ENCODE data around the gene ZXDC.

The ZXDC gene

DNA sequence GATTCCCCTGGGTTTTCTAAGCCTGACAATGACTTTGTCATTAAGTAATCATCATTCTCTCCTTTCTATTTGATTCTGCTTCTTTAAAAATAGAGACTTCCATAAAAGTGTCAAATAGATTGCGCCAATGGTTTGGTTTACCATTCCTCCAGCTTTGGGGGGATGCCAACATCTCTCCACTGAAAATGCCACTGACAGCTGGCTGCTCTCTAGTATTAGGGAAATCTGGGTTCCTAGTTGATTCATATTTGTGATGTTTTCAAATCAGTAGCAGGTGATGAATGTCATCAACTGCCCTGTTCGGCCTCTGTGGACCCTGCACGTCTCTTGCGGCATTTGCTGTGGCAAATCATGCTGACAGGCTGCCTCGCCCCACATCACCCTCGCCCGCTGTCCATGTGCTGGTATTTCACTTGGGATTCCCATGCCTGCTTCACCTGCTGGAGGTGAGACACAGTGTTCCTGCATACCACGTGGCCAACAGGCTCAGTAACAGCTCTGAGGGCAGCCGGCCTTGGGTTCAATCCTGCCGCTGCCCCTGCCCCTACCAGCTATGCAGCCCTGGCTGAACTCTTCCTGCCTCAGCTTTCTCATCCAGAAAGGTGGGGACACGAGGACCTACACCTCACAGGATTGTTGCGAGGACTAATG is 28.1 kb downstream of the ZXDC start:
- H3K4me3 ChIP-seq (ENCODE audit: low read length): no peak overlapping the region
- no peaks in the 10 kb centered on the region for H3K9me2 ChIP-seq (replicated peaks; ENCODE audit: control insufficient read depth, low read length)
- TF ChIP-seq CTCF (IDR thresholded peaks at IDR 0.05; ENCODE audit: low read depth, low read length, poor library complexity, severe bottlenecking) (no peak), EZH2phosphoT487 (IDR thresholded peaks at IDR 0.05; ENCODE audit: borderline replicate concordance, low read length) (no peak)
- H3K4me2 ChIP-seq (ENCODE audit: low read length): no peak overlapping the region
- H3K4me1 ChIP-seq (ENCODE audit: control insufficient read depth, low read length): no peaks in the 10 kb centered on the region
- H3K27me3 ChIP-seq (ENCODE audit: control insufficient read depth, low read length): no peaks in the 10 kb centered on the region
- peaks cover 21% of the 10 kb centered on the region for H3K36me3 ChIP-seq (ENCODE audit: control insufficient read depth, low read length)
- no peak overlapping the region for H3K27ac ChIP-seq (ENCODE audit: low read depth, low read length)
- H3F3A ChIP-seq (ENCODE audit: control insufficient read depth, insufficient read depth): no peaks in the 10 kb centered on the region
- H3K79me2 ChIP-seq (ENCODE audit: control insufficient read depth, low read length): no peaks in the 10 kb centered on the region
- no peaks in the 10 kb centered on the region for H4K20me1 ChIP-seq (ENCODE audit: control insufficient read depth, insufficient read depth, low read depth, low read length)
- H3K9me3 ChIP-seq (ENCODE audit: control insufficient read depth, insufficient read depth, low read length): no peaks in the 10 kb centered on the region

DNA sequence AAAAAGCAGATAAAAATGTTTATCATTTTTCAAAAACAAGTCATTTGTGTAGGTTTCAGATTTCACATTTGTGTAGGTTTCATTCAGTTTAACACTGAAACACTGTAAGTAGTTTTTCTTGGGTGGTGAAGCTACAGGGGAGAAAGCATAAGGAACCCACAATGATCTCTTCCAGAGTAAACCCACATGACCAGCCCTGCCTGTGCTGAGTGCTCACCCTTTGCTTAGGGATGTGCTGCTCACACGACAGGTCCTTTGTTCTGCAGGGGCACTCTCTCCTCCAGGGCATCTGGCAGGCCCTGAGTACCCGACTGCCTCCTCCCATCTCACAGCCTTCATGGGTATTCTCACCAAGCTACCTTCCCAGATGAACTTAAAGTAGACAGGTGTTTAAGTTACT is 28.9 kb downstream of the ZXDC start:
- H3K4me1 ChIP-seq (ENCODE audit: control insufficient read depth, low read length): no peaks in the 10 kb centered on the region
- H3K27me3 ChIP-seq (ENCODE audit: control insufficient read depth, low read length): no peaks in the 10 kb centered on the region
- no peak overlapping the region for H3K4me2 ChIP-seq (ENCODE audit: low read length)
- no peaks in the 10 kb centered on the region for H3K79me2 ChIP-seq (ENCODE audit: control insufficient read depth, low read length)
- no peak overlapping the region for H3K4me3 ChIP-seq (ENCODE audit: low read length)
- no peak for TF ChIP-seq EZH2phosphoT487 (IDR thresholded peaks at IDR 0.05; ENCODE audit: borderline replicate concordance, low read length)
- TF ChIP-seq CTCF (IDR thresholded peaks at IDR 0.05; ENCODE audit: low read depth, low read length, poor library complexity, severe bottlenecking): no peak
- H3K27ac ChIP-seq (ENCODE audit: low read depth, low read length): no peak overlapping the region
- H4K20me1 ChIP-seq (ENCODE audit: control insufficient read depth, insufficient read depth, low read depth, low read length): no peaks in the 10 kb centered on the region
- H3F3A ChIP-seq (ENCODE audit: control insufficient read depth, insufficient read depth): no peaks in the 10 kb centered on the region
- H3K36me3 ChIP-seq (ENCODE audit: control insufficient read depth, low read length): peaks cover 13% of the 10 kb centered on the region
- no peaks in the 10 kb centered on the region for H3K9me2 ChIP-seq (replicated peaks; ENCODE audit: control insufficient read depth, low read length)
- H3K9me3 ChIP-seq (ENCODE audit: control insufficient read depth, insufficient read depth, low read length): no peaks in the 10 kb centered on the region

DNA sequence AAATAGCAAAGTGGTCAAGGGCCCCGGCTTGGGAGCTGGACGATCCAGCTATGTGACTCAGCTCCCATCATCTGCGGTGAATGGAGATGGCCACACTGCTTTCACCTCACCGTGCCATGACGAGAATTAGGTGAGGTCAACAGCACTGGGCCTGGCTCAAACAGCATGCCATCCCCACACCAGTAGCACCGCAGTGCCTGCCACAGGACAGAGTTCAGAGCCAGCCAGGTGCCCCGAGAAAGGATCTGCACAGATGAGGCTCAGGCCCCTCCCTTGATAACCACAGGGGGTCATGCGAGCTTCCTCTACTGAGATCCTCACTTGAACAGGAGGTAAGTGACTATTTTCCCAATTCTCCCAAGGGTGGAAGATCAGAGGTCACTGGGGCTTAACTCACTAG is 29.4 kb downstream of the ZXDC start:
- no peaks in the 10 kb centered on the region for H4K20me1 ChIP-seq (ENCODE audit: control insufficient read depth, insufficient read depth, low read depth, low read length)
- no peaks in the 10 kb centered on the region for H3K79me2 ChIP-seq (ENCODE audit: control insufficient read depth, low read length)
- H3K4me1 ChIP-seq (ENCODE audit: control insufficient read depth, low read length): no peaks in the 10 kb centered on the region
- H3K36me3 ChIP-seq (ENCODE audit: control insufficient read depth, low read length): peaks cover 8% of the 10 kb centered on the region
- no peak overlapping the region for H3K4me2 ChIP-seq (ENCODE audit: low read length)
- no peak overlapping the region for H3K27ac ChIP-seq (ENCODE audit: low read depth, low read length)
- no peak overlapping the region for H3K4me3 ChIP-seq (ENCODE audit: low read length)
- TF ChIP-seq EZH2phosphoT487 (IDR thresholded peaks at IDR 0.05; ENCODE audit: borderline replicate concordance, low read length): no peak
- no peak for TF ChIP-seq CTCF (IDR thresholded peaks at IDR 0.05; ENCODE audit: low read depth, low read length, poor library complexity, severe bottlenecking)
- no peaks in the 10 kb centered on the region for H3K27me3 ChIP-seq (ENCODE audit: control insufficient read depth, low read length)
- no peaks in the 10 kb centered on the region for H3F3A ChIP-seq (ENCODE audit: control insufficient read depth, insufficient read depth)
- H3K9me2 ChIP-seq (replicated peaks; ENCODE audit: control insufficient read depth, low read length): no peaks in the 10 kb centered on the region
- no peaks in the 10 kb centered on the region for H3K9me3 ChIP-seq (ENCODE audit: control insufficient read depth, insufficient read depth, low read length)

Measured in DOHH2 (cell line).